ENCODE results near the gene SMAD7. TPM values are rescaled to one million over a fixed set of nuclear protein-coding genes. Genes with fewer than 3 reads are reported as not detected.

Gene SMAD7
- total RNA-seq, 5 donors from 2014 or later (not counting 1 experiment from before 2014, with no cell fraction given), result 28.5 to 138 (median 57.7) TPM

DNA sequence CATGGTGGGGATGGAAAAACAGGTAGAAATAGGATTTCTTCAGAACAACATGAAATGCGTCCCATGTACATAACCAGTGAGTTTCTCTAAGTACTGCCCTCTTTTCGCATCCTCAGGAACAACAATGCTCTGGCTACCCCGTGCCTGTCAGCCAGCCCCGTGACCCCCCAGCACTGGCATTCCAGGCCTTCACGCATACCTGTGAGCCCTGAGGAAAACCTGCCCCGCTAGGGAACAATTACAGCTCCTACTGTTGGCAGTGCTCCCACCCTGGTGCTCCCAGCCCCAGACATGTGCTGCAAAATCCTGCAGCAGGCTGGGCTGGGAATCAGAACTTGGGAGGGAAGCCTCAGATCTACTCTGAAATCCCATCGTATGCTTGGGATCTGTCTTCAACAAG is 9.1 kb downstream of the SMAD7 start:
- Mint-ChIP-seq H3K4me1 (peaks cover 92 to 97% (median 96%) of the 10 kb centered on the region in 3 donors), H3K9me3 (no peaks in the 10 kb centered on the region), H3K27me3 (no peaks in the 10 kb centered on the region), H3K4me3 (peak overlapping the region; percentile 74 to 87 (median 81)), H3K27ac (peak overlapping the region; percentile 87 to 93), H3K36me3 (peaks cover 48% of the 10 kb centered on the region)
- H3K36me3 ChIP-seq (ENCODE audit: control insufficient read depth in 2 of 2, extremely low read depth in 1 of 2, insufficient read depth in 1 of 2, low read length in 1 of 2), result peaks cover 0 to 27% of the 10 kb centered on the region in 2 donors
- ATAC-seq (replicated peaks in 1 of 4) (no peak), DNase-seq (no peak)
- no peaks in the 10 kb centered on the region for H3K9me3 ChIP-seq
- CTCF ChIA-PET, result interaction anchor here in 1 of 2 donors (2.1 kb wide), 1 partner anchor 11 kb away, joined by 9 read pairs; no protein-coding TSS in a partner anchor
- peak overlapping the region; percentile 75 for H3K27ac ChIP-seq (ENCODE audit: low read length)
- H3K27me3 ChIP-seq (replicated peaks in 1 of 2; ENCODE audit: control insufficient read depth in 2 of 2, extremely low read depth in 1 of 2, insufficient read depth in 2 of 2, low read length in 1 of 2), result no peaks in the 10 kb centered on the region
- POLR2A ChIA-PET, result interaction anchor here (0.7 to 3.0 kb wide), 4 partner anchors 11 to 128 kb away, joined by 3 to 22 read pairs (median 4); no protein-coding TSS in a partner anchor
- H3K4me3 ChIP-seq (ENCODE audit: control insufficient read depth in 1 of 2, extremely low read depth in 1 of 2, low read length in 1 of 2), result peak overlapping the region in 1 of 2 donors; percentile 41
- peaks cover 71 to 100% of the 10 kb centered on the region in 2 experiments for H3K4me1 ChIP-seq (ENCODE audit: control insufficient read depth in 1 of 2, extremely low read depth in 1 of 2, insufficient read depth in 2 of 2, low read length in 2 of 2)
- 97% methylated on average over 6 of the region's 7 CpGs for WGBS (ENCODE audit: insufficient coverage)

DNA sequence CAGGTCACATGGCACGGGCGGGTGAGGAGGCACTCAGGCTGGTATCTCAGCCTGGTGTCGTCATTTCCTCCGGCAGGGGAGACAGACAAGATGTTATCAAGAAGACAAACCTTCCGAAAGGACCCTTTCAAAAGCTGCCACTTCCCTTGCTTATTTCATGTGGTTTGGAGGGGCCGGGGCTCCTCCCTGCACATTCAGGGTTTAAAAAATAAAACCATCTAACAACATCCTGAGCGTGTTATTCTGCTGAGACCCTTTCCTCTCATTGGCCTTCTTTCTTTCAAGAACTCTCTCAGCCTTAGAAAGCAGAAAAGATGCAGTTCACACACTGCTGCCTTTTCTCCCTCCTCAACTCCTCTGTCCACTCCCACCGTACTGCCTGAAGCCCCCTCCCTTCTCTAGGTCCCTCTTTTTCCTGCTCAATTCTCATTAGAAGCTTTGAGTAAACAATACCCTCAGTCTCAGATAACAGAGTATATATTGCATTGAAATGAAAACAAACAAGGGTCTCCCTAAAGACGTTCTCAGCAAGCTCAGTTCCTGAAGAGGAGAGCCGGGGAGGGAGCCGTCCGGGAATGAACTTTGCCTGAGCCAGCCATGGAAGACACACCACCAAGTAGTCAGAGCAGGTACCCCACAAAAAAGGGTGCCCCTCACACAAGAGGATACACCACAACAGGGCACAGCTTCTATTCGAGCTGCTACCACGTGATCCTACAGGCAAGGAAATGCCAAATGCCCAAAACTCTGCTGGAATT is 9.7 kb downstream of the SMAD7 start:
- Histone ChIP-seq H3K27ac (ENCODE audit: low read length) (peak overlapping the region; percentile 75), H3K4me1 (ENCODE audit: control insufficient read depth in 1 of 2, extremely low read depth in 1 of 2, insufficient read depth in 2 of 2, low read length in 2 of 2) (peaks cover 68 to 99% of the 10 kb centered on the region in 2 experiments), H3K36me3 (ENCODE audit: control insufficient read depth in 2 of 2, extremely low read depth in 1 of 2, insufficient read depth in 1 of 2, low read length in 1 of 2) (peaks cover 0 to 27% of the 10 kb centered on the region in 2 donors), H3K4me3 (ENCODE audit: control insufficient read depth in 1 of 2, extremely low read depth in 1 of 2, low read length in 1 of 2) (peak overlapping the region; percentile 41 to 46), H3K9me3 (no peaks in the 10 kb centered on the region), H3K27me3 (replicated peaks in 1 of 2; ENCODE audit: control insufficient read depth in 2 of 2, extremely low read depth in 1 of 2, insufficient read depth in 2 of 2, low read length in 1 of 2) (no peaks in the 10 kb centered on the region)
- POLR2A ChIA-PET, result interaction anchor here (0.7 to 3.0 kb wide), 8 partner anchors 8 to 127 kb away, joined by 3 to 22 read pairs (median 6); no protein-coding TSS in a partner anchor
- H3K9me3 Mint-ChIP-seq, result no peaks in the 10 kb centered on the region
- ATAC-seq (replicated peaks in 1 of 4), result peak; percentile 88 to 89 (median 89)
- CTCF ChIA-PET, result interaction anchor here (0.7 to 2.1 kb wide), 2 partner anchors 11 to 57 kb away, joined by 3 to 9 read pairs; no protein-coding TSS in a partner anchor
- H3K4me1 Mint-ChIP-seq, result peaks cover 92 to 97% (median 96%) of the 10 kb centered on the region in 3 donors
- H3K4me3 Mint-ChIP-seq, result peak overlapping the region; percentile 74 to 87 (median 81)
- WGBS (ENCODE audit: insufficient coverage), result 27% methylated on average over 9 of the region's 14 CpGs
- peaks cover 44% of the 10 kb centered on the region for H3K36me3 Mint-ChIP-seq
- no peaks in the 10 kb centered on the region for H3K27me3 Mint-ChIP-seq
- peak overlapping the region; percentile 87 to 93 for H3K27ac Mint-ChIP-seq
- peak; percentile 63 to 97 (median 91) for DNase-seq

DNA sequence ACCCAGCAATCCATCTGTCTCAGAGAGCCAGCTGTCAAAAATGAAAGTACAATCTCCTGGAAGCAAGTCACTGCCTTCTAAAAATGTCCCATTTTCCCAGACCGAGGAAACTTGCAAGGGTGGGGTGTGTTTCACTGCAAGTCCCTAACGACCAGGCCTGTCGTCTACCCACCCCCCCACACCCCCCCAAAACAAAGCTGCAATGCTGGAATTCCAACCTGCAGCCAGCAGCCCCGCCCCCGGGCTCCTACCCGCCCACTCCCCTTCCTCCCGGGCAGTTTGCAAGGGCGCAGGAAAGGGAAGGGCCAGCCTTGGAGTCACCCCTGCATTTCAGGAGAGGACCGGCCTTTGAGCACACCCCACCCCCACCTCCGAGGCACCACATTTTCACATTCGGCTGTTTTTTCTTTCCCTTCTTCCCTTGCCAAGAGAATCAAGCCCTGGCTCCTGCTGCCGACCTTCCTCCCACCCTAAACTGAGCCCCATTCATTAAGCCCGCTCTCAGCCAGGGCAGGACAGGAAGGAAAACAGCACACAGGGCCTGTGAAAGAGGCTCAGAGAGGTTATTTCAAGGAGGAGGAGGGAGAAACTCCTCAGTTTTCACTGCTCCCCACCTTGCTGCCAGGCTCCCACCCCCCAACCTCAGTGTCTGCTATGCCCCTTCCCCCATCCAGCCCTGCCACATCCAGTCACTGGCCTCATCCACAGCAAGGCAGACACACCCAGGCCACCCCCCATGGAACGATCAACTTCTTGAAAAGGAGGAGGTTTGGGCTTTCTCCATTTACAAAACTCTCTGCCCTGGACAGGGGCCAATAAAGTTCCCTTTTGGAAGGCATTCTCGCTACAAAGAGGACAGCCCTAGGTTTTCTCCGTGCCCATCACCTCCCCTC is 11.3 kb downstream of the SMAD7 start:
- Mint-ChIP-seq H3K4me3 (peak overlapping the region; percentile 28 to 87 (median 34)), H3K27me3 (no peaks in the 10 kb centered on the region), H3K9me3 (no peaks in the 10 kb centered on the region), H3K4me1 (peaks cover 92 to 97% (median 94%) of the 10 kb centered on the region in 3 donors), H3K36me3 (peaks cover 30% of the 10 kb centered on the region), H3K27ac (peak overlapping the region; percentile 87 to 93)
- peak overlapping the region; percentile 75 for H3K27ac ChIP-seq (ENCODE audit: low read length)
- no peaks in the 10 kb centered on the region for H3K27me3 ChIP-seq (replicated peaks in 1 of 2; ENCODE audit: control insufficient read depth in 2 of 2, extremely low read depth in 1 of 2, insufficient read depth in 2 of 2, low read length in 1 of 2)
- 77% methylated on average over 7 of the region's 16 CpGs for WGBS (ENCODE audit: insufficient coverage)
- H3K9me3 ChIP-seq, result no peaks in the 10 kb centered on the region
- peaks cover 64 to 97% of the 10 kb centered on the region in 2 experiments for H3K4me1 ChIP-seq (ENCODE audit: control insufficient read depth in 1 of 2, extremely low read depth in 1 of 2, insufficient read depth in 2 of 2, low read length in 2 of 2)
- no peak for DNase-seq
- ChIA-PET CTCF (interaction anchor here in 1 of 2 donors (0.5 to 2.1 kb wide), 4 partner anchors 9 to 34 kb away, joined by 3 to 9 read pairs (median 4); no protein-coding TSS in a partner anchor), POLR2A (interaction anchor here (0.6 to 3.0 kb wide), 6 partner anchors 8 to 36 kb away, joined by 4 to 22 read pairs (median 5); no protein-coding TSS in a partner anchor)
- peak overlapping the region in 1 of 2 donors; percentile 44 for H3K4me3 ChIP-seq (ENCODE audit: control insufficient read depth in 1 of 2, extremely low read depth in 1 of 2, low read length in 1 of 2)
- ATAC-seq (replicated peaks in 1 of 4), result no peak
- peaks cover 0 to 13% of the 10 kb centered on the region in 2 donors for H3K36me3 ChIP-seq (ENCODE audit: control insufficient read depth in 2 of 2, extremely low read depth in 1 of 2, insufficient read depth in 1 of 2, low read length in 1 of 2)

DNA sequence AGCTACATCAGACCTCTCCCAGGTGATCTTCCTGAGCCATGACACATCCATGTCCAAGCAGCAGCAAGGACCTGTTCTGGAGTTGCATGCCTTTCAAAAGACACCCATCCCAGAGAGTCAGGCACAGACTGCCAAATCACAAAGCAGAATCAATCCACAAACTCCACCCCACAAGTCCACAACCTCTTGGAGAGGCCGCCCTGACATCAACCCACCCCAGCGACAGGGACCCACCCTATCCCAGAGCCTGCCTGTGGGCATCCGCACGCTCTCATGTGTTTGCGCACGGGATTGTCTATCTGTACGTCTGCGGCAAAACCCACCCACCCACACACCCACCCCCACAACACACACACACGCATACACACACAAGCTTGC is 11.9 kb downstream of the SMAD7 start:
- H3K9me3 Mint-ChIP-seq, result no peaks in the 10 kb centered on the region
- WGBS (ENCODE audit: insufficient coverage), result 97% methylated on average over 6 of the region's 9 CpGs
- H3K4me3 Mint-ChIP-seq, result peak overlapping the region in 1 of 3 donors; percentile 32
- POLR2A ChIA-PET, result interaction anchor here (0.6 to 1.3 kb wide), 2 partner anchors 8 to 13 kb away, joined by 3 to 5 read pairs; partner anchors contain the start of gene SMAD7 (in 1 of the 2)
- H3K27ac ChIP-seq (ENCODE audit: low read length), result no peak overlapping the region
- H3K27me3 ChIP-seq (replicated peaks in 1 of 2; ENCODE audit: control insufficient read depth in 2 of 2, extremely low read depth in 1 of 2, insufficient read depth in 2 of 2, low read length in 1 of 2), result no peaks in the 10 kb centered on the region
- no peaks in the 10 kb centered on the region for H3K27me3 Mint-ChIP-seq
- peaks cover 64 to 97% of the 10 kb centered on the region in 2 experiments for H3K4me1 ChIP-seq (ENCODE audit: control insufficient read depth in 1 of 2, extremely low read depth in 1 of 2, insufficient read depth in 2 of 2, low read length in 2 of 2)
- H3K36me3 ChIP-seq (ENCODE audit: control insufficient read depth in 2 of 2, extremely low read depth in 1 of 2, insufficient read depth in 1 of 2, low read length in 1 of 2), result peaks cover 0 to 13% of the 10 kb centered on the region in 2 donors
- no peaks in the 10 kb centered on the region for H3K9me3 ChIP-seq
- H3K4me3 ChIP-seq (ENCODE audit: control insufficient read depth in 1 of 2, extremely low read depth in 1 of 2, low read length in 1 of 2), result no peak overlapping the region
- H3K27ac Mint-ChIP-seq, result peak overlapping the region in 1 of 2 donors; percentile 43
- ATAC-seq (replicated peaks in 1 of 4), result no peak
- peaks cover 28% of the 10 kb centered on the region for H3K36me3 Mint-ChIP-seq
- no peak for DNase-seq
- H3K4me1 Mint-ChIP-seq, result peaks cover 92 to 97% (median 94%) of the 10 kb centered on the region in 3 donors
- CTCF ChIA-PET, result no interaction called here

DNA sequence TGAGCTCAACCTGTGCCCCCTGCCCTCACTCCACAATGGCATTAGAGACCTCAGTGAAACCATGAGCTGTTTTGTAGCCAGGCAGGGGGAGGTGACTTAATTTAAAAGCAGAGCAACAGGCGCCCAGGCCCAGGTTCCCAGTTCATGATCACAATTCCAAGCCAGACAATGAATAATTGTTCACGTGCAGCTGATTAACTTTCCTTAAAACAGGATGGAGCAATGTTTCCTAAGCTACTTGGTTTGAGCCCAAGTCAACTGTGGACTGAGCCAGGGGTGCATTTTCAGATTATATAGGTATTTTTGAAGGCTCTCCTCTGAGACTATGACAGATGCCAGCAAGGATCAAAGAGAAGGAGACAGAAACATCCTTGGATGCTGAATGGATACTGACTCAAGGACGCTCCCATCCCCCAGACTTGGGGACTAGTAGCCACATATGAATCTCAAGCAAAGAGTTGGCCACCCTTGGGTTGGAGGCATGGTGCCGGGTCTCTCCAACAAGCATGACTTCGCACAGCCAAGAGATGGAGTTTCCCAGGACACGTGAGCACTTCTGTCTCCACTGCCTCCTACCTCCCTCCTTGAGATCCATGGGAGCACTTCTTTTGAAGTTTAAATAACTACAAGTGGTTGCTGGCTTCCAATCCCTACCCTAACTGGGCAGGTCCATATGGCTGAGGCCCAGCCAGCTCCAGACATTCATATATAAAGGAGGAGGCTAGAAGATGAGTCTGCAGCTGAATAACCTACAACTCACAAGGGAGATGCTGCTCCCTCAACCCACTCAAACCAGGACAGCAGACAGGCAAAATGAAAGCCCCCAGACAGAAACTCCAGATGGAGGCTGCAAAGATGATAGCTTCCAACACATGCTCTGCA is 12.7 kb downstream of the SMAD7 start:
- WGBS (ENCODE audit: insufficient coverage), result 100% methylated on average over 3 of the region's 6 CpGs
- POLR2A ChIA-PET, result interaction anchor here in 1 of 2 donors (1.3 kb wide), 1 partner anchor 13 kb away, joined by 3 read pairs; the partner anchor contains the start of gene SMAD7
- no peaks in the 10 kb centered on the region for H3K27me3 Mint-ChIP-seq
- DNase-seq (no peak), ATAC-seq (replicated peaks in 1 of 4) (no peak)
- peak overlapping the region; percentile 28 to 43 for H3K27ac Mint-ChIP-seq
- H3K4me1 ChIP-seq (ENCODE audit: control insufficient read depth in 1 of 2, extremely low read depth in 1 of 2, insufficient read depth in 2 of 2, low read length in 2 of 2), result peaks cover 64 to 97% of the 10 kb centered on the region in 2 experiments
- no peaks in the 10 kb centered on the region for H3K27me3 ChIP-seq (replicated peaks in 1 of 2; ENCODE audit: control insufficient read depth in 2 of 2, extremely low read depth in 1 of 2, insufficient read depth in 2 of 2, low read length in 1 of 2)
- CTCF ChIA-PET, result no interaction called here
- H3K36me3 ChIP-seq (ENCODE audit: control insufficient read depth in 2 of 2, extremely low read depth in 1 of 2, insufficient read depth in 1 of 2, low read length in 1 of 2), result peaks cover 0 to 13% of the 10 kb centered on the region in 2 donors
- no peak overlapping the region for H3K4me3 ChIP-seq (ENCODE audit: control insufficient read depth in 1 of 2, extremely low read depth in 1 of 2, low read length in 1 of 2)
- peaks cover 91 to 97% (median 94%) of the 10 kb centered on the region in 3 donors for H3K4me1 Mint-ChIP-seq
- peaks cover 25% of the 10 kb centered on the region for H3K36me3 Mint-ChIP-seq
- H3K4me3 Mint-ChIP-seq, result peak overlapping the region in 1 of 3 donors; percentile 32
- H3K9me3 Mint-ChIP-seq, result no peaks in the 10 kb centered on the region
- H3K27ac ChIP-seq (ENCODE audit: low read length), result no peak overlapping the region
- no peaks in the 10 kb centered on the region for H3K9me3 ChIP-seq

Measured in T-cell (primary cell).